Adipocyte (in vitro differentiated cells): ENCODE results near the gene TMEM170B.

ENCODE experiments used
- DNase-seq: peaks from one replicate; pipeline ENCODE4 v3.0.0-alpha.2; 2015; ENCODE audit warnings: low read depth
- H3K27me3 ChIP-seq: replicated peaks from 2 replicates; pipeline ENCODE4 v1.7.0; 2013; ENCODE audit warnings: mild to moderate bottlenecking, low read length, moderate library complexity; ENCODE audit not compliant: control insufficient read depth, insufficient read depth
- H3K36me3 ChIP-seq: 2 replicates; pipeline ENCODE4 v1.7.0; 2013; ENCODE audit warnings: low read length, mild to moderate bottlenecking, moderate library complexity; ENCODE audit not compliant: control insufficient read depth, insufficient read depth, severe bottlenecking
- H3K4me1 ChIP-seq: 2 replicates; pipeline ENCODE4 v1.7.0; 2013; ENCODE audit warnings: mild to moderate bottlenecking, low read length, moderate library complexity; ENCODE audit not compliant: control insufficient read depth, insufficient read depth
- H3K4me3 ChIP-seq: 2 replicates; pipeline ENCODE4 v1.7.0; 2013; ENCODE audit warnings: mild to moderate bottlenecking, low read length, moderate library complexity
- H3K9ac ChIP-seq: 2 replicates; pipeline ENCODE4 v1.7.0; 2013; ENCODE audit warnings: mild to moderate bottlenecking, low read length, moderate library complexity
- H3K9me3 ChIP-seq: 2 replicates; pipeline ENCODE4 v1.7.0; 2013; ENCODE audit warnings: mild to moderate bottlenecking, low read length, moderate library complexity; ENCODE audit not compliant: control insufficient read depth

Gene TMEM170B

DNA sequence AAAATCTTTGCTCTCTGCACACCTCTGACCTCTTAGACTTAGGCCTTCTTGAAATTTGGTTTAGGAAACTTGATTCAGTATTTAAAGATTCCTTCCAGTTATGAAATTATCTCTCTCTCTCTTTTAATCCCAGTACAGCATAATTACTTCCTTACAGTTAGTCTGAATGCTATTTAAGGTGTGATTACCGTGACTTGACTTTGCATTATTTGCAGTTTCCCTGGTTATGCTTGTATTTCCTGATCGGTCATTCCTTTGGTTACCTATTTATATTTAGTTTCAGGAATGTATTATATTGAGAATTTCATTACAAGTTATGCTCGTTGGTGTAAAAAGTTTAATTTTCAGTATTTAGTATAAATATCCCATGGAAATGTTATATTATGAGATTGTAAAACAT, 16.3 kb downstream of the TMEM170B start:
- Histone ChIP-seq H3K36me3 (no peaks in the 10 kb centered on the region), H3K9ac (no peak overlapping the region), H3K27me3 (no peaks in the 10 kb centered on the region), H3K4me3 (no peak overlapping the region), H3K9me3 (no peaks in the 10 kb centered on the region), H3K4me1 (peaks cover 3% of the 10 kb centered on the region)
- DNase-seq: no peak

GRCh38 chr6:11556309-11556708, 18.8 kb downstream of the TMEM170B start:
- Histone ChIP-seq H3K36me3 (no peaks in the 10 kb centered on the region), H3K27me3 (no peaks in the 10 kb centered on the region), H3K9ac (no peak overlapping the region), H3K4me3 (no peak overlapping the region), H3K9me3 (no peaks in the 10 kb centered on the region), H3K4me1 (peaks cover 6% of the 10 kb centered on the region)
- DNase-seq: no peak

GRCh38 chr6:11563793-11564192, 26.2 kb downstream of the TMEM170B start:
- Histone ChIP-seq H3K4me1 (peaks cover 3% of the 10 kb centered on the region), H3K36me3 (peaks cover 16% of the 10 kb centered on the region), H3K9me3 (no peaks in the 10 kb centered on the region), H3K9ac (no peak overlapping the region), H3K4me3 (no peak overlapping the region), H3K27me3 (no peaks in the 10 kb centered on the region)
- DNase-seq: no peak

GRCh38 chr6:11566609-11567008, 29.1 kb downstream of the TMEM170B start:
- H3K36me3 ChIP-seq: peaks cover 20% of the 10 kb centered on the region
- no peaks in the 10 kb centered on the region for H3K9me3 ChIP-seq
- no peaks in the 10 kb centered on the region for H3K27me3 ChIP-seq
- no peak overlapping the region for H3K9ac ChIP-seq
- DNase-seq: no peak
- no peaks in the 10 kb centered on the region for H3K4me1 ChIP-seq
- no peak overlapping the region for H3K4me3 ChIP-seq

DNA sequence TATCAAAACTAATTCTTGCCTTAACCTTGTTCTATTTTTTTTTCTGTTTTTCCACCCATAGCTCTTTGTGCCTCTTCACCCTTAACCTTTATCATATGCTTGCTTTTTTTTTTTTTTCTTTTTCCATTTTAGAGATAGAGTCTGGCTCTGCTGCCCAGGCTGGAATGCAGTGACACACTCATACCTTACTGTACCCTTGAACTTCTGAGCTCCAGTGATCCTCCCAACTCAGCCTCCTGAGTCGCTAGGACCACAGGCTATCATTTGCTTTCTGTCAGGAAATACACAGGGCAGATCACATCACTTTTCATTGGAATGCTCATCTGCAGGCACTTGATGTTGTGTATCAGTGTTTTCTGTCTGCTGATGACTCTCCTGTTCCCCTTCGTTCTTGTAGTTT, 33.5 kb downstream of the TMEM170B start:
- peaks cover 24% of the 10 kb centered on the region for H3K36me3 ChIP-seq
- DNase-seq: no peak

DNA sequence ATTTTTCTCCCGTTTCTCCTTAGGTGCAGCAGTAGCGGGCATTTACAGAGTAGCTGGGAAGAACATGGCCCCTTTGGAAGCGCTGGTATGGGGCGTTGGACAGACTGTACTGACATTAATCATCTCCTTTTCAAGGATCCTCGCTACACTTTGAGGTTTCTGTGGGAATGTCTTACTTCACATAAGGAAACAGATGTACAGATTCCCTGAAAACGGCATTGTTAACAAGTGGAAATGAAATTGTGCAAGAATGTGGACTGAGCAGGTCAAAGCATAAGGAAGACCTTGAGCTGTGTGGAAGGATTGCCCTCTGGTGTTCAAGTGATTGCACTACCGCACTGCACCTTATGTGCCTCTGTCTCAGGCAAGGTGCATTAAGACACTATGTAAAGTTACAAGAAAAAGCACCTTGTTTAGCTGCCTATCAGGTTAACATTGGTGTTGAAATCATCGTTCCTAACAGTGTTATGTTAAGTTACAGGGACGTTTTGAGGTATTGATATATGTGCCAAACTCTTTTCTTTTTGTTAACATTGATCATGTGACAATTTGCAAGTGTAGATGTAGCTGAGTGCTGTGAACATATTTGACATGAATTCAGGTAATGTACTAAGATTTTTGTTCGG, 38.0 kb downstream of the TMEM170B start:
- H3K9ac ChIP-seq: no peak overlapping the region
- DNase-seq: peak; percentile 89
- H3K36me3 ChIP-seq: peaks cover 8% of the 10 kb centered on the region
- H3K9me3 ChIP-seq: no peaks in the 10 kb centered on the region
- no peaks in the 10 kb centered on the region for H3K27me3 ChIP-seq
- peak overlapping the region; percentile 37 for H3K4me3 ChIP-seq
- H3K4me1 ChIP-seq: peaks cover 3% of the 10 kb centered on the region

More for the DNA sequence above, 33.5 kb downstream of the TMEM170B start:
- Histone ChIP-seq H3K9ac (no peak overlapping the region), H3K4me1 (peaks cover 3% of the 10 kb centered on the region), H3K4me3 (no peak overlapping the region), H3K27me3 (no peaks in the 10 kb centered on the region), H3K9me3 (no peaks in the 10 kb centered on the region)

- no peak for DNase-seq
- Histone ChIP-seq H3K27me3 (no peaks in the 10 kb centered on the region), H3K36me3 (no peaks in the 10 kb centered on the region), H3K9me3 (no peaks in the 10 kb centered on the region), H3K4me3 (no peak overlapping the region), H3K9ac (no peak overlapping the region), H3K4me1 (peaks cover 2% of the 10 kb centered on the region)
Measured at GRCh38 chr6:11580686-11581405, 43.3 kb downstream of the TMEM170B start.

- H3K4me3 ChIP-seq: no peak overlapping the region
- no peaks in the 10 kb centered on the region for H3K27me3 ChIP-seq
- H3K9ac ChIP-seq: no peak overlapping the region
- H3K9me3 ChIP-seq: no peaks in the 10 kb centered on the region
- H3K36me3 ChIP-seq: no peaks in the 10 kb centered on the region
- peak; percentile 55 for DNase-seq
- peaks cover 13% of the 10 kb centered on the region for H3K4me1 ChIP-seq
Measured at GRCh38 chr6:11584244-11584643, 46.7 kb downstream of the TMEM170B start.

GRCh38 chr6:11585426-11586016, 48.0 kb downstream of the TMEM170B start:
- Histone ChIP-seq H3K9me3 (no peaks in the 10 kb centered on the region), H3K4me3 (no peak overlapping the region), H3K27me3 (no peaks in the 10 kb centered on the region), H3K36me3 (no peaks in the 10 kb centered on the region), H3K4me1 (peaks cover 21% of the 10 kb centered on the region), H3K9ac (no peak overlapping the region)
- peak; percentile 83 for DNase-seq

DNA sequence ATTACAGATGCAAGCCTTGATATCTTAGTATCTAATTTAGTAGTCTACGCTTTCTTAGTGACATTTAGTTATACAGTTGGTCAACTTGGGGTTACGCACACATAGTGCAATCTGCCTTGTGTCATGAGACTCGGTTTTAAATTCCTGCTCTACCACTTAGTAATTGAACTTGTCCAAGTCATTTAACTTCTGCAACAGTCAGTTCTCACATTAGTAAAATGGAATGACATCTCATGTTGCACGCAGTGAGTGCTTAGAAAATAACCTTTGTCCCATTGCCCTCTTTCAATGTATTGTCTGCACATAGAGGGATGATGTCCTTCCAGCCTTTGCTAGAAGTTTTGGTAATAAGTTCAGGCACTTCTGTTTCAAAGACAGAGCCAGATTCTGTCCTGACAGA, 48.6 kb downstream of the TMEM170B start:
- H3K36me3 ChIP-seq: no peaks in the 10 kb centered on the region
- H3K9me3 ChIP-seq: no peaks in the 10 kb centered on the region
- DNase-seq: peak; percentile 48
- H3K4me1 ChIP-seq: peaks cover 24% of the 10 kb centered on the region
- no peaks in the 10 kb centered on the region for H3K27me3 ChIP-seq
- H3K4me3 ChIP-seq: no peak overlapping the region
- peak overlapping the region; percentile 30 for H3K9ac ChIP-seq

GRCh38 chr6:11586536-11586935, 49.0 kb downstream of the TMEM170B start:
- Histone ChIP-seq H3K27me3 (no peaks in the 10 kb centered on the region), H3K9me3 (no peaks in the 10 kb centered on the region), H3K4me3 (no peak overlapping the region), H3K9ac (peak overlapping the region; percentile 30), H3K4me1 (peaks cover 24% of the 10 kb centered on the region), H3K36me3 (no peaks in the 10 kb centered on the region)
- DNase-seq: peak; percentile 82
